Daoy (cell line): ENCODE data around the gene SQOR. TPM values are rescaled to one million over a fixed set of nuclear protein-coding genes. Genes with fewer than 3 reads are reported as not detected.
"Not testable (repeated sequence)": the region's sequence is repeated elsewhere in the genome, so short reads cannot be mapped to it uniquely, and the experiment has no call there.

ENCODE experiments used
- DNase-seq: peaks from one replicate; pipeline ENCODE4 v3.0.0-alpha.2; 2015; ENCODE audit warnings: low read depth
- total RNA-seq: library from RNA; depleted of rRNA; stranded (reverse); fragments of >200 nt; shearing (Covaris generic); gene quantifications from 2 replicates; pipeline ENCODE4 v1.2.3, GENCODE V29; 2014

The SQOR gene
- total RNA-seq, 1 experiment from 2014 or later, result 35.1 TPM

GRCh38 chr15:45631776-45632175 lies 3.1 kb upstream of the SQOR start:
- no peak for DNase-seq

- DNase-seq, result peak; percentile 54
These were observed 386 bp downstream of the SQOR start for GRCh38 chr15:45635191-45635638.

GRCh38 chr15:45635763-45636292 lies 999 bp downstream of the SQOR start:
- DNase-seq, result no peak

- no peak for DNase-seq
These were observed 2.3 kb downstream of the SQOR start for GRCh38 chr15:45637141-45637540.

GRCh38 chr15:45637552-45638033 lies 2.8 kb downstream of the SQOR start:
- DNase-seq, result peak; percentile 77

GRCh38 chr15:45640616-45641015 lies 5.8 kb downstream of the SQOR start:
- DNase-seq, result peak; percentile 85

- DNase-seq, result peak; percentile 76
These were observed 6.5 kb downstream of the SQOR start for GRCh38 chr15:45641374-45641781.

GRCh38 chr15:45641999-45642932 lies 7.4 kb downstream of the SQOR start:
- DNase-seq, result peak; percentile 58

GRCh38 chr15:45644437-45644836 lies 9.6 kb downstream of the SQOR start:
- DNase-seq, result no peak

- peak; percentile 40 for DNase-seq
These were observed 10.5 kb downstream of the SQOR start for GRCh38 chr15:45645026-45645980.

GRCh38 chr15:45646220-45646619 lies 11.4 kb downstream of the SQOR start:
- DNase-seq, result peak; percentile 62

GRCh38 chr15:45647828-45648227 lies 13.0 kb downstream of the SQOR start:
- DNase-seq, result no peak

- peak; percentile 55 for DNase-seq
These were observed 13.8 kb downstream of the SQOR start for GRCh38 chr15:45648521-45649200.

GRCh38 chr15:45650007-45650406 lies 15.2 kb downstream of the SQOR start:
- DNase-seq, result not testable (repeated sequence)

- DNase-seq, result no peak
These were observed 16.2 kb downstream of the SQOR start for GRCh38 chr15:45650889-45651525.

GRCh38 chr15:45653702-45654424 lies 19.0 kb downstream of the SQOR start:
- DNase-seq, result no peak

GRCh38 chr15:45654749-45655148 lies 19.9 kb downstream of the SQOR start:
- DNase-seq, result no peak

GRCh38 chr15:45657254-45657653 lies 22.4 kb downstream of the SQOR start:
- DNase-seq, result no peak

- DNase-seq, result no peak
These were observed 23.1 kb downstream of the SQOR start for GRCh38 chr15:45657764-45658545.
